GM12878 (cell line): ENCODE results near the gene SEMA4C. TPM values are rescaled to one million over a fixed set of nuclear protein-coding genes. Genes with fewer than 3 reads are reported as not detected.
"Not testable (repeated sequence)": the region's sequence is repeated elsewhere in the genome, so short reads cannot be mapped to it uniquely, and the experiment has no call there.

Experiments
- ATAC-seq: fragments of 200-7000 bp; cut with Tn5 transposase; 3 replicates; pipeline ENCODE4 v1.9.1; 2020; ENCODE audit warnings: mild to moderate bottlenecking, moderate library complexity
- BruUV-seq: library from RNA; stranded (reverse); fragments of 400-500 nt; replicated peaks from 2 replicates; lab custom pipeline; 2021; lab: Mats Ljungman, UMichigan
- CTCF ChIA-PET: fragments of 300-600 bp; sonication (Branson Sonifier 250); formaldehyde crosslinking; extraction: SDS; loops from one replicate; lab custom pipeline; 2021; ENCODE audit warnings: inconsistent platforms; lab: Yijun Ruan, JAX
- POLR2A ChIA-PET: fragments of 350-600 bp; formaldehyde crosslinking; extraction: SDS; loops from one replicate; lab custom pipeline; 2021; ENCODE audit warnings: inconsistent platforms; lab: Charles Lee
- RAD21 ChIA-PET: fragments of 300-600 bp; sonication (Branson Sonifier 250); formaldehyde crosslinking; loops from one replicate; lab custom pipeline; 2023; ENCODE audit warnings: antibody characterized with exemption; ENCODE audit not compliant: unreplicated experiment; lab: Charles Lee
- SMC1A ChIA-PET: fragments of 300-600 bp; sonication (Branson Sonifier 250); formaldehyde crosslinking; loops from one replicate; lab custom pipeline; 2023; ENCODE audit not compliant: unreplicated experiment, uncharacterized antibody; lab: Charles Lee
- DNase-seq: peaks from one replicate; pipeline ENCODE4 v3.0.0-alpha.2; 2011; ENCODE audit warnings: low read depth, low spot score
- FAIRE-seq: peaks from 3 replicates; lab custom pipeline; 2011; peaks lifted over from hg19 to GRCh38; lab: Jason Lieb, UNC
- H2AFZ ChIP-seq: 2 replicates; pipeline ENCODE4 v1.6.0; 2011; ENCODE audit warnings: low read depth, low read length, control low read depth; ENCODE audit not compliant: control insufficient read depth
- H3K27ac ChIP-seq: 2 replicates; pipeline ENCODE4 v1.5.1; 2011; ENCODE audit warnings: control low read depth; ENCODE audit not compliant: control insufficient read depth, insufficient read depth
- H3K27me3 ChIP-seq, 2 experiments: replicated peaks in 1 of 2; 2 replicates each; pipeline versions ENCODE4 v1.6.0 to v1.6.1; 2011; ENCODE audit warnings: low read length in 1 of 2; ENCODE audit not compliant: control insufficient read depth in 2 of 2, insufficient read depth in 2 of 2
- H3K36me3 ChIP-seq, 2 experiments: 2 replicates each; pipeline ENCODE4 v1.5.1; 2011; ENCODE audit warnings: low read length in 1 of 2; ENCODE audit not compliant: control insufficient read depth in 2 of 2, insufficient read depth in 2 of 2
- H3K4me1 ChIP-seq: 2 replicates; pipeline ENCODE4 v1.6.1; 2011; ENCODE audit warnings: mild to moderate bottlenecking, low read length, moderate library complexity, mixed read lengths; ENCODE audit not compliant: control insufficient read depth, insufficient read depth
- H3K4me2 ChIP-seq: 2 replicates; pipeline ENCODE4 v1.6.0; 2011; ENCODE audit warnings: control low read depth; ENCODE audit not compliant: control insufficient read depth, insufficient read depth
- H3K4me3 ChIP-seq: fragments of 200-600 bp; sonication (generic); 2 replicates; pipeline ENCODE4 v1.5.1; 2016
- H3K79me2 ChIP-seq: 2 replicates; pipeline ENCODE4 v1.6.0; 2011; ENCODE audit warnings: low read length; ENCODE audit not compliant: control insufficient read depth, insufficient read depth
- H3K9ac ChIP-seq: 2 replicates; pipeline ENCODE4 v1.8.0; 2011; ENCODE audit warnings: low read length, control low read depth, mixed read lengths; ENCODE audit not compliant: control insufficient read depth, insufficient read depth
- H3K9me3 ChIP-seq: replicated peaks from 3 replicates; pipeline ENCODE4 v1.5.1; 2011; ENCODE audit warnings: mild to moderate bottlenecking, low read length; ENCODE audit not compliant: control insufficient read depth, insufficient read depth
- H4K20me1 ChIP-seq: 2 replicates; pipeline ENCODE4 v1.6.0; 2011; ENCODE audit not compliant: control insufficient read depth, insufficient read depth
- CUX1 ChIP-seq: IDR thresholded peaks from 2 replicates; pipeline ENCODE4 v1.6.1; 2012; ENCODE audit warnings: improper control_type of control experiment, low read depth, low read length; ENCODE audit not compliant: insufficient replicate concordance
- MTA2 ChIP-seq: fragments of 450-650 bp; IDR thresholded peaks from 2 replicates; pipeline ENCODE4 v1.6.1; 2016; ENCODE audit warnings: low read depth, mild to moderate bottlenecking, moderate library complexity
- RCOR1 ChIP-seq: conservative IDR thresholded peaks from 2 replicates; pipeline ENCODE4 v1.6.1; 2012; ENCODE audit warnings: low read depth, low read length, improper control_type of control experiment
- SPI1 ChIP-seq: IDR thresholded peaks from 2 replicates; pipeline ENCODE4 v1.6.1; 2011; ENCODE audit warnings: low read depth, mild to moderate bottlenecking, low read length, moderate library complexity, borderline replicate concordance; ENCODE audit not compliant: insufficient read depth
- ZNF384 ChIP-seq: IDR thresholded peaks from 2 replicates; pipeline ENCODE4 v1.6.1; 2012; ENCODE audit warnings: low read depth, mild to moderate bottlenecking, low read length, improper control_type of control experiment, borderline replicate concordance
- WGBS: methylation state at CpG from one replicate; pipeline ENCODE4 v1.1.6; 2016; ENCODE audit warnings: low lambda C conversion rate; ENCODE audit not compliant: insufficient replicate concordance, insufficient coverage; ENCODE audit errors: missing lambda C conversion rate; 5-methylcytosine and 5-hydroxymethylcytosine counted together
- in situ Hi-C: fragments of 300-500 bp; cut with MboI; formaldehyde crosslinking; loops from 9 replicates; pipeline ENCODE4 v1.14.3; 2018; ENCODE audit warnings: mixed read lengths
- intact Hi-C: fragments of 100-400 bp; cut with micrococcal nuclease; formaldehyde crosslinking; loops from one replicate; pipeline ENCODE4 v1.14.2; 2022; ENCODE audit not compliant: unreplicated experiment
- polyA plus RNA-seq, 11 experiments: library from polyadenylated mRNA; depleted of rRNA in 4 of 11; unstranded in 6 of 11; stranded (reverse) in 5 of 11; fragments of >200 nt; fragmentation: Nextera tagmentation in 4 of 11; fragmentation: Illumina TruSeq in 1 of 11; extraction: Ambion mirVana in 4 of 11; extraction: Trizol in 1 of 11; gene quantifications; 1 replicate in 1 of 11; 2 replicates in 10 of 11; pipeline versions ENCODE4 v1.2.1 to v1.2.3, GENCODE V29; 2011 to 2016; ENCODE audit warnings: inconsistent platforms in 2 of 11, missing spikeins in 2 of 11, low read depth in 1 of 11
- total RNA-seq, 4 experiments: library from RNA; depleted of rRNA in 3 of 4; stranded (reverse); fragments of >200 nt in 3 of 4; fragmentation: Illumina TruSeq in 1 of 4; extraction: Trizol in 1 of 4; gene quantifications; 2 replicates each; pipeline versions ENCODE4 v1.2.1 to v1.2.3, GENCODE V29; 2013 to 2021
- TF ChIP-seq, protein P1 (sequence below): IDR thresholded peaks from 2 replicates; pipeline ENCODE4 v1.6.1; 2011; ENCODE audit warnings: borderline replicate concordance, low read depth, mild to moderate bottlenecking, moderate library complexity, low read length; ENCODE audit not compliant: insufficient read depth, poor library complexity, severe bottlenecking

SEMA4C gene
- total and polyA plus RNA-seq, 10 of the 15 experiments (the other 5 are each of a cell fraction or from before 2014, with no cell fraction given) = 0.06 to 21.6 (median 6.8) TPM

DNA sequence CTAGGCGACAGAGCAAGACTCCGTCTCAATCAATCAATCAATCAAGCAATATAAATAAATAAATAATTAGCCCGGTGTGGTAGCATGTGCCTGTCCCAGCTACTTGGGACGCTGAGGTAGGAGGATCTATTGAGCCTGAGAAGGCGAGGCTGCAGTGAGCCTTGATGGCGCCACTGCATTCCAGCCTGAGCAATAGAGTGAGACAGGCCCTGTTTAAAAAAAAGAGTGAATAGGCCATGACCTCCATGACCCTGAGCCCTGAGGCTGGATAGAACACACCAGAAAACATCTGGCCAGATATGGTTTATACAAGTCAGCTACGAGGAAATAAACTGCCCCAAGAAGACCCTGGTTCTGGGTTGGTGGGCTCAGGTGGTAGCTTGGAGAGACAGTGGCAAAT is 20.4 kb upstream of the SEMA4C start:
- POLR2A ChIA-PET = interaction anchor here (0.7 kb wide), 1 partner anchor 16 kb away, joined by 3 read pairs; no protein-coding TSS in a partner anchor
- DNase-seq (no peak), FAIRE-seq (no peak), ATAC-seq (no peak)
- no peak overlapping the region for H2AFZ ChIP-seq
- BruUV-seq = no TSS peak
- no peaks in the 10 kb centered on the region for H3K79me2 ChIP-seq
- intact Hi-C loops (no loop called here), in situ Hi-C loops (no loop called here)
- H3K4me1 ChIP-seq = no peaks in the 10 kb centered on the region
- 73% methylated on average over 7 of the region's 7 CpGs for WGBS
- CTCF ChIA-PET = interaction anchor here (1.0 to 1.1 kb wide), 2 partner anchors 9 to 41 kb away, joined by 3 read pairs; no protein-coding TSS in a partner anchor
- SMC1A ChIA-PET = interaction anchor here (1.3 kb wide), 1 partner anchor 16 kb away, joined by 3 read pairs; no protein-coding TSS in a partner anchor
- H3K9me3 ChIP-seq = no peaks in the 10 kb centered on the region
- H4K20me1 ChIP-seq = no peaks in the 10 kb centered on the region
- no peak overlapping the region for H3K27ac ChIP-seq
- H3K9ac ChIP-seq = no peak overlapping the region
- TF ChIP-seq RCOR1 (no peak), ZNF384 (no peak), CUX1 (no peak), MTA2 (no peak), SPI1 (no peak)
- TF ChIP-seq, protein P1, sequence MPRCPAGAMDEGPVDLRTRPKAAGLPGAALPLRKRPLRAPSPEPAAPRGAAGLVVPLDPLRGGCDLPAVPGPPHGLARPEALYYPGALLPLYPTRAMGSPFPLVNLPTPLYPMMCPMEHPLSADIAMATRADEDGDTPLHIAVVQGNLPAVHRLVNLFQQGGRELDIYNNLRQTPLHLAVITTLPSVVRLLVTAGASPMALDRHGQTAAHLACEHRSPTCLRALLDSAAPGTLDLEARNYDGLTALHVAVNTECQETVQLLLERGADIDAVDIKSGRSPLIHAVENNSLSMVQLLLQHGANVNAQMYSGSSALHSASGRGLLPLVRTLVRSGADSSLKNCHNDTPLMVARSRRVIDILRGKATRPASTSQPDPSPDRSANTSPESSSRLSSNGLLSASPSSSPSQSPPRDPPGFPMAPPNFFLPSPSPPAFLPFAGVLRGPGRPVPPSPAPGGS = no peak
- H3K36me3 ChIP-seq = no peaks in the 10 kb centered on the region
- RAD21 ChIA-PET = interaction anchor here (1.2 kb wide), 1 partner anchor 16 kb away, joined by 4 read pairs; no protein-coding TSS in a partner anchor
- no peaks in the 10 kb centered on the region for H3K27me3 ChIP-seq
- no peak overlapping the region for H3K4me3 ChIP-seq
- H3K4me2 ChIP-seq = no peak overlapping the region

GRCh38 chr2:96889502-96889901 is 19.6 kb upstream of the SEMA4C start:
- WGBS = 58% methylated on average over 5 of the region's 5 CpGs

More at GRCh38 chr2:96889502-96889901, 19.6 kb upstream of the SEMA4C start:
- H3K9me3 ChIP-seq, DNase-seq, H4K20me1 ChIP-seq, H3K4me1 ChIP-seq, H3K4me2 ChIP-seq, CTCF ChIA-PET, FAIRE-seq, H3K27me3 ChIP-seq, H3K27ac ChIP-seq, RAD21 ChIA-PET, BruUV-seq, H3K4me3 ChIP-seq, intact Hi-C loops, H2AFZ ChIP-seq, H3K9ac ChIP-seq, SMC1A ChIA-PET, ATAC-seq, H3K79me2 ChIP-seq, H3K36me3 ChIP-seq, in situ Hi-C loops: not testable (repeated sequence)
- POLR2A ChIA-PET = interaction anchor here (0.7 to 1.7 kb wide), 2 partner anchors 15 to 51 kb away, joined by 4 read pairs; no protein-coding TSS in a partner anchor
